HG03066 (cell line): ENCODE measurements around the gene ACOXL.
A peak's percentile ranks its signal among the peaks of the same experiment; 100 is the strongest.

Experiments used
- ATAC-seq: cut with Tn5 transposase; IDR thresholded peaks from one replicate; pipeline ENCODE4 v1.9.1; 2021; ENCODE audit warnings: low read depth; ENCODE audit not compliant: unreplicated experiment

Gene ACOXL

GRCh38 chr2:111046670-111047069 is 314.3 kb downstream of the ACOXL start:
- ATAC-seq = no peak

GRCh38 chr2:111048856-111049768 is 316.7 kb downstream of the ACOXL start:
- ATAC-seq = no peak

GRCh38 chr2:111049792-111050640 is 317.6 kb downstream of the ACOXL start:
- ATAC-seq = peak; percentile 41

- no peak for ATAC-seq
Measured at GRCh38 chr2:111050701-111051376, 318.5 kb downstream of the ACOXL start.

DNA sequence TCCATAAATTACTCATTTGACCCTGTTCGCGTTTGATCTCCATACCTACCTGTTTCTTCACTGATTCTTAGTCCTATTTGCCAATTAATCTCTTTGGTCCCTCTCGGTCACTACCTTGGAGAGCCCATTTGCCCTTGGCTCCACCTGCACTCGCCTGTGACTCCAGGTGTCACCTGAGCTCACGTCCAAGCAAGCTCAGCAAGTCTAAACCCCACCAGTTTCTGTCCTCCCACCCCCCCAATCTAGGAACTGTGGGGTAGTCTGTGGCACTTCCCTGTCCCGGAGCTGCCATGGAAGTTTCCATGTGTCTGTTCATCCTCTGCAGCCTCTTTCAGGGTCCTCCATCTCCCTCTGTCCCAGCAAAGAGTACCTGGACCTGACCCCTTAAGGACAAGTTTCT is 320.2 kb downstream of the ACOXL start:
- ATAC-seq = no peak

DNA sequence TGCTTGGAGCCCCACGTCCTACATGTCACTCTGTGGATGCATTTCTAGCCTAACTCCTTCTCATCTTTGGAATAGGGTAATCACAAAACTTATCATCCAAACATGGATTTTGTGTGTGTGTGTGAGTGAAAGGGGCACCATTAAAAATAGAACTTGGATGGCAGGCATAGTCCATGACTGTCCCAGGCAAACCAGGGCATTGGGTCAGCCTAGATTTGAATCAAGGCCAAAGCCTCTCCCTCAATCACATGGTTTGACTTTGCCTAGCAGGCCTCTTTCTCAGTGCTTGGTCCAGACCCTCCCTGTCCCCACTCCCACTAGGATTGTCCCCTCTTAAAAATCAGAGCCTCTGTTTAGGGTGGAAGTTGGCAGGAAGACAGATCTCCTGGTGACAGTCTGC is 320.9 kb downstream of the ACOXL start:
- no peak for ATAC-seq

- no peak for ATAC-seq
Measured at GRCh38 chr2:111053825-111054515, 321.6 kb downstream of the ACOXL start.

DNA sequence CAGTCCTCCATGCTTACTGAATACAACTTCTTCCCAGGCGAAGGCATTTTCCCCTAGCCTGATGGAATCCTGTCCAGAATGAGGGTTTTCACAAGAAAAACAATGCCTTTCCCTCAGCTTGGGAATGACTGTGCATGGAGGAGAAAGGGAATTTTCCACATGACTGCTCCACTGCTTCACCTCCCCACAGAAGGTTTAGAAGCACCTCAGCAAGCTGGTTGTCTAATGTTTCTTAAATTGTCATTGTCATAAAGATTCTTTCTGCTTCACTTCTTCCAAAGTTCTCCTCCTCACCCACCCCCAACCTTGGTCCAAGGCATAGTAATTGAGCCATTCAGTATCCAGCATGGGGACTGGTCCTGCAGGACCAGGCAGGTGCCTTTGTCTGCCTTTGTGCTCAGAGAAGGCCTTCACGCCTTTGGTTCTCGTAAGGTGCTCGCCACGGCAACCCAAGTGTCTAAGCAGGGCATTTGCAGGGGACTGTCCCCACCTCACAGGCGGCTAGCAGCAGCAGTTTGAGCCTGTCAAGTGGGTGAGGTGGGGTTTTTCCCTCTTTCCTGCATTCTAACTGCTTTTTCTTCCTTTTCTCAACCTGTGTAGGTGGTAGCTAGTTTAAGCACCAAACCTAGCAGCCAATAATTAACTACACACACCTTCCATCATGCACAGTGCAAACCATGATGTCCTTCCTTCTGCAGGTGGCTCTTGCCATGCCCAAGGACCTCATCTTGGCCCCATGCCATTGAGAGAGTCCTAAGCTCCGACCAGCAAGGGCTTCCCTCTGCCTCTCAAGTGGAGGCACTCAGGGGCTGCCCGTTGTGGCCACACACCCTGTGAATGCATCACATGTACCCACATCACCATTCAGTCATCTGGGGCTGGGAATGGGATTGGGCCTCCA is 322.7 kb downstream of the ACOXL start:
- ATAC-seq = peak; percentile 58

DNA sequence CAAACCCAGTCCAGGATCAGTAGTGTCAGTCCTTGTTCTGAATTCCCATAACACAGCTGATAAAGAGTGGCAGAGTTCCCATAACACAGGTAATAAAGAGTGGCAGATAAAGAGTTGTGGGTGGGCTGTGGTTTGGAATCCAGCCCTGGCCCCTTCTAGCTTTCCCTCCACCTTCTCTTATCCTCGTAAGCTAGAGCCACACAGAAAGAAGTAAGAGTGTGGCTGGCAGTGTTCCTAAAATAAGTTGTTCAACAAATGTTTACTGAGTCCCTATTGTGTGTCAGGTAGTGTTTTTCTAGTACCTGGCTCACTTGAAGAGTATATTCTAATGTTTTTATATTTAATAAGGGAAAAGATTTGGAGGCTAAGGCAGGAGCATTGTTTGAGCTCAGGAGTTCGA is 323.4 kb downstream of the ACOXL start:
- no peak for ATAC-seq

DNA sequence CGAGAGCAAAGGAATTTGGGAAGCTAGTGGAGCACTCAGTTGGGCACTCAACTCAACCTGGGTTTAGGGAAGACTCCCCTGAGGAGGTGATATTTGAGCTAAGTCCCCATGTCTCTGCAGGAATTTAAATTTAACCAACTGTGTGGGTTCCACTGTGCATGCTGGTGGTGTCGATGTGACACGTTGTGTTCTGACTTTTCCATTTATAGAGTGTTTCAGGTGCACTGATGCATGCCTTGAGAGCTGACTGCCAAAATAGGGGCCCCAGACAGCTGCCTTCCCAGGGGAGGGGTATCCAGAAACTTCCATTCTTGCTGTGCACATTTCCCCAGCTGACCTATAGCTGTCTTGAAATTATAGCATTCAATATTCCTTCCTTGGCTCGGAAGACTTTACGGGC is 324.7 kb downstream of the ACOXL start:
- peak; percentile 52 for ATAC-seq

DNA sequence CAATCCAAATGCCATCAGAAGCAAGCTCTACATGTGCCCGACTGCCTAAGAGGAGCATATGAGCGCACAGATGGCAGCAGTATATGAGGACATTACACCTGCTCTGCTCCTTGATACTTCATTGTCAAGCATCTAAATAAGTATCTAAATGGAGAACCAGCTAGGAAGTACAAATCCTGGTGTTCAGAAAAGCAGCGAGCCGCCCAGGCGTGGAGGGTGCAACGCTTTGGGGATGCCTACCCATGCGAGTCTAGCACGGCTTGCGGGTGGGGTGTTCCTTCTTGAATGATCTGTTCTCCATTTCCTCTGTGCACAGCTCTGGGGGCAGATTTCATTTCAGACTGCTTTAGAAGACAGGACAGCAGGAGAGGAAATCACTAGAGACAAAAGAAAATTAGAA is 325.3 kb downstream of the ACOXL start:
- ATAC-seq = no peak

GRCh38 chr2:111058264-111058663 is 325.9 kb downstream of the ACOXL start:
- ATAC-seq = no peak

DNA sequence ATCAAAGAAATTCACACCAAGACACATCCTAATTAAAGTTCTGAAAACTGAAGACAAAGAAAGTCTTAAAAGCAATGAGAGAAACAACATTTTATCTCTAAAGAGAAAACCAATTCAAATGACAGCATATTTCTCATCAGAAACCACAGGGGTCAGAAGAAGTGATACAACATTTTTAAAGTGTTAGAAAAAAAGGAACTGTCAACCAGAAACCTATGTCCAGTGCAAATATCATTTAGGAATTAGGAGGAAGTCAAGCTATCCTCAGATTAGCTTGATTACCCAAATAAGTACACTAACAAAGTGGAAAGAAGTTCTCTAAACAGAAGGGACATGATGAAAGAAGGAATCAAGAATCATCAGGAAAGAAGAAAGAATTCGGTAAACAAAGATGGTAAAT is 328.8 kb downstream of the ACOXL start:
- ATAC-seq = no peak

DNA sequence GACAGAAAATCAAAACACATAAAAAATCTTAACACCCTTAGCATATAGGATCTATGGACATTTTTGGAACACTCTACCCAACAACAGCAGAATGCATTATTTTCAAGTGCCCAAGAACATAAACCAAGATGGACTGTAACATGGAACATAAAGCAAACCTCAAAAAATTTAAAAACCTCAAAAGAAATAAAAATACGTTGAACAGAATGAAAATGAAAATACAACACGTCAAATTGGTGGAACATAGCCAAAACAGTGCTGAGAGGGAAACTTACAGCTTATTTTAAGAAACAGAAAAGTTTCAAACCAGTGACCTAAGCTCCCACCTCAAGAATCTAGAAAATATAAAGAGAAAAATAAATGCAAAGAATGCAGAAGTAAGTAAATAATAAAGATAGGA is 330.0 kb downstream of the ACOXL start:
- peak; percentile 63 for ATAC-seq

- ATAC-seq = no peak
Measured at GRCh38 chr2:111066062-111066593, 333.8 kb downstream of the ACOXL start.

- ATAC-seq = no peak
Measured at GRCh38 chr2:111068435-111069058, 336.2 kb downstream of the ACOXL start.

DNA sequence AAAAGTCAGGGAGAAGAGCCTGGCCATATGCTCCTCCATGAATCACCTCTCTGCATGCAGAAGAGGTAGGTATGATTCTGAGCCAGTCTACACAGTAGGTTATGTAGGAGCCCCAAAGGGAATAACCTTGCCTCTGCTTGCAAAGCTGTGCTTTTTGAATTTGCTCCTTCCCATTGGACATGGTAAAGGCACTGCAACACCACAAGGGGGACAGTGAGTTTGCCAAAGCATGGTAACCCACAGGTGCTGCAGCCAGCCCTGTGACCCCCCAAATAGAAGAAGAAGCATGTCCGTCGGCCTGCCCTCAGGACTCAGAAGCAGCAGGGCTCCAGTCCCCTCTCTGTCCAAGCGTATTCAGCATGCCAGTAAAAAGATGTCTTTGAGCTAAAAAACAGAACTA is 337.3 kb downstream of the ACOXL start:
- no peak for ATAC-seq

DNA sequence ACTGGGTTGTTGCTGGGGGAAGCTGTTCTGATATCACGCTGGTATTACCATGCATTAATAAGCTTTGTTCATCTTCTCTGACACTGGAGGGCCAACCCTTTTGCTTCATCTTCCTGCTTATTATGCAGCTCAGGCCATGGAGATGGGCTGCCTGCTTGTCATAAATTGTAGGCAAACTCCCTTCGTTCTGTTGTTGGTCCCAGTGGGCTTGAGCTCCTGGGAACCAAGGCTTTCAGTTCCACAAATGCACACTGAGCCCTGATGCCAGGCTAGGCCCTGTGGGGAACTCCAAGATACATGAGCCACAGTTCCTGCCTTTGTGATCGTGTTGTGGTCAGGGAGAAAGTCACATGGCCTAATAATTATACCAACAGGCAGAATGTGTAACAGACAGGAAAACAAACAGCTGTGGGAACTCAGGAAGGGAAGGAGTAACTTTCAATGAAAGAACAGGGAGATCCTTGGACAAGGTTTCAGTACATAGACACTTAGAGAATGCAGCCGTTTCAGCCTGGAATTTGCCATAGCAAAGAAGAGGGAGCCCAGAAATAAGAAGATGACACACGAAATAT is 339.3 kb downstream of the ACOXL start:
- no peak for ATAC-seq
